Psoas muscle (tissue), 8 donors: ENCODE measurements around the gene ZNF652. TPM values are rescaled to one million over a fixed set of nuclear protein-coding genes. Genes with fewer than 3 reads are reported as not detected.

Source experiments
- ATAC-seq, 4 donors: fragments of 200-7000 bp; cut with Tn5 transposase; one replicate each; pipeline ENCODE4 v1.9.1; 2020; ENCODE audit warnings: moderate library complexity in 3 of 4, mild to moderate bottlenecking in 2 of 4
- DNase-seq, 2 donors: peaks; one replicate each; pipeline ENCODE4 v3.0.0-alpha.2; 2020
- H3K27ac ChIP-seq: fragments of 200-600 bp; one replicate; pipeline ENCODE4 v1.8.0; 2022
- H3K27me3 ChIP-seq, 3 donors: fragments of 200-600 bp in 1 of 3; one replicate each; pipeline versions ENCODE4 v1.6.1 to v1.8.0; 2013 to 2022; ENCODE audit warnings: low read length in 2 of 3, mild to moderate bottlenecking in 2 of 3, moderate library complexity in 1 of 3; ENCODE audit not compliant: insufficient read depth in 3 of 3
- H3K36me3 ChIP-seq, 2 donors: fragments of 200-600 bp in 1 of 2; one replicate each; pipeline versions ENCODE4 v1.6.1 to v1.8.0; 2013 to 2022; ENCODE audit warnings: low read depth in 1 of 2, mild to moderate bottlenecking in 1 of 2, moderate library complexity in 1 of 2; ENCODE audit not compliant: insufficient read depth in 1 of 2
- H3K4me1 ChIP-seq: fragments of 200-600 bp; one replicate; pipeline ENCODE4 v1.8.0; 2022
- H3K4me3 ChIP-seq: fragments of 200-600 bp; one replicate; pipeline ENCODE4 v1.8.0; 2022; ENCODE audit warnings: mild to moderate bottlenecking
- H3K9me3 ChIP-seq: fragments of 200-600 bp; one replicate; pipeline ENCODE4 v1.8.0; 2022
- CTCF ChIP-seq: fragments of 200-600 bp; IDR thresholded peaks from one replicate; pipeline ENCODE4 v1.8.0; 2022; ENCODE audit warnings: antibody characterized with exemption
- WGBS, 3 donors: extraction: QIAGEN DNeasy Blood & Tissue Kit; methylation state at CpG; one replicate each; pipeline versions ENCODE4 v1.1.6 to v1.1.7; 2013; 5-methylcytosine and 5-hydroxymethylcytosine counted together
- intact Hi-C, 2 donors: fragments of 100-400 bp; cut with DNase I; formaldehyde crosslinking; loops; one replicate each; pipeline versions ENCODE4 v1.11.0 to v1.14.2; 2022
- polyA plus RNA-seq, 3 donors: library from polyadenylated mRNA; stranded (reverse); fragments of 200-250 nt; gene quantifications; one replicate each; pipeline ENCODE4 v1.2.3, GENCODE V29; 2013
- total RNA-seq, 4 donors: library from RNA; stranded (reverse); fragmentation: NEBNext Ultra II Directional in 2 of 4; extraction: Animal tissue kit (Norgen Biotek cat#: 25700) in 2 of 4; gene quantifications; one replicate each; pipeline versions ENCODE4 v1.2.1 to v1.2.4, GENCODE V29; 2021 to 2023
- donor health status: healthy with polysubstance abuse.
- donor health status: DM: no; HTN: no; CAD: no; lungs with moderate emphysema.
- donor health status: Bipolar disorder and iron deficiency.
- donor health status: healthy.
- donor health status: DM: yes; HTN: yes; CAD: no.
- donor health status: DM: no; HTN: no; CAD: no.
- donor health status: DM: no; HTN: no; CAD: no.
- donor health status: DM: yes; HTN: yes; CAD: no.

Gene ZNF652
- total and polyA plus RNA-seq, 7 donors, result 3.1 to 30.1 (median 21.3) TPM

- no peak for TF ChIP-seq CTCF
- no peak overlapping the region for H3K4me3 ChIP-seq
- H3K27ac ChIP-seq, result no peak overlapping the region
- H3K4me1 ChIP-seq, result peaks cover 8% of the 10 kb centered on the region
- H3K36me3 ChIP-seq, result no peaks in the 10 kb centered on the region
- no peaks in the 10 kb centered on the region for H3K27me3 ChIP-seq
- intact Hi-C loops, result no loop called here
- ATAC-seq (no peak), DNase-seq (no peak)
- H3K9me3 ChIP-seq, result no peaks in the 10 kb centered on the region
- WGBS, 3 donors, result 96 to 99% (median 99%) methylated on average over 3 of the region's 3 CpGs
Measured at GRCh38 chr17:49351572-49352140, 10.4 kb downstream of the ZNF652 start.

- Histone ChIP-seq H3K4me1 (peaks cover 8% of the 10 kb centered on the region), H3K4me3 (no peak overlapping the region), H3K9me3 (no peaks in the 10 kb centered on the region), H3K36me3 (no peaks in the 10 kb centered on the region), H3K27me3 (no peaks in the 10 kb centered on the region), H3K27ac (no peak overlapping the region)
- intact Hi-C loops, result no loop called here
- TF ChIP-seq CTCF, result no peak
- no peak for DNase-seq
- ATAC-seq, result no peak
Measured at GRCh38 chr17:49349541-49349940, 12.5 kb downstream of the ZNF652 start.

- no peaks in the 10 kb centered on the region for H3K9me3 ChIP-seq
- intact Hi-C loops, result no loop called here
- no peak for DNase-seq
- H3K4me3 ChIP-seq, result no peak overlapping the region
- 73 to 96% (median 84%) methylated on average over 5 of the region's 5 CpGs for WGBS, 3 donors
- H3K4me1 ChIP-seq, result no peaks in the 10 kb centered on the region
- TF ChIP-seq CTCF, result no peak
- H3K27me3 ChIP-seq, result no peaks in the 10 kb centered on the region
- no peak for ATAC-seq
- no peaks in the 10 kb centered on the region for H3K36me3 ChIP-seq
- H3K27ac ChIP-seq, result no peak overlapping the region
Measured at GRCh38 chr17:49344914-49345313, 17.1 kb downstream of the ZNF652 start.

GRCh38 chr17:49343273-49343672 lies 18.8 kb downstream of the ZNF652 start:
- Histone ChIP-seq H3K9me3 (no peaks in the 10 kb centered on the region), H3K4me1 (no peaks in the 10 kb centered on the region), H3K4me3 (no peak overlapping the region), H3K36me3 (no peaks in the 10 kb centered on the region), H3K27ac (no peak overlapping the region), H3K27me3 (no peaks in the 10 kb centered on the region)
- intact Hi-C loops, result no loop called here
- TF ChIP-seq CTCF, result no peak
- ATAC-seq, result no peak
- WGBS, 3 donors, result 46 to 65% (median 55%) methylated on average over 3 of the region's 3 CpGs
- DNase-seq, result no peak

GRCh38 chr17:49342575-49342936 lies 19.5 kb downstream of the ZNF652 start:
- Histone ChIP-seq H3K27me3 (no peaks in the 10 kb centered on the region), H3K4me1 (no peaks in the 10 kb centered on the region), H3K36me3 (no peaks in the 10 kb centered on the region), H3K27ac (no peak overlapping the region), H3K4me3 (no peak overlapping the region), H3K9me3 (no peaks in the 10 kb centered on the region)
- intact Hi-C loops, result no loop called here
- TF ChIP-seq CTCF, result no peak
- ATAC-seq (no peak), DNase-seq (no peak)
- 0 to 59% (median 40%) methylated on average over 1 of the region's 1 CpG for WGBS, 3 donors
